Measurements from ENCODE around the gene PPP6R1. TPM values are rescaled to one million over a fixed set of nuclear protein-coding genes. Genes with fewer than 3 reads are reported as not detected.
A peak's percentile ranks its signal among the peaks of the same experiment; 100 is the strongest.
"Not testable (repeated sequence)": the region's sequence is repeated elsewhere in the genome, so short reads cannot be mapped to it uniquely, and the experiment has no call there.

The PPP6R1 gene
- total RNA-seq, 8 experiments from 2014 or later = 18.3 to 77.0 (median 26.7) TPM

GRCh38 chr19:55209693-55210472, 48.9 kb downstream of the PPP6R1 start:
- Histone ChIP-seq H3K4me3 (no peak overlapping the region), H3K27ac (peak overlapping the region in 1 of 2 donors; percentile 67), H3K4me1 (replicated peaks in 1 of 2) (peaks cover 21 to 27% of the 10 kb centered on the region in 2 donors)
- in situ Hi-C loops (cut with MboI; ENCODE audit: low pct_unique_long_range_greater_than_20kb in 2 of 9, low sequenced_read_pairs in 9 of 9, unreplicated experiment in 9 of 9) = no loop called here
- ATAC-seq (replicated peaks in 6 of 8) = peak; percentile 47 to 76 (median 68)
- WGBS, 10 experiments = 0 to 60% (median 31%) methylated on average over 2 to 5 of the region's 17 CpGs; no CpG with 5 or more reads in 2 of the 10 experiments

- Histone ChIP-seq H3K4me1 (replicated peaks in 1 of 2) (peaks cover 21 to 27% of the 10 kb centered on the region in 2 donors), H3K27ac (peak within 1 kb of the TSS in 1 of 2 donors; percentile 67), H3K4me3 (no peak within 1 kb of the TSS)
- 60% methylated on average over 1 of the region's 18 CpGs; no CpG with 5 or more reads in 9 of the 10 experiments for WGBS, 10 experiments
- in situ Hi-C loops (cut with MboI; ENCODE audit: low pct_unique_long_range_greater_than_20kb in 2 of 9, low sequenced_read_pairs in 9 of 9, unreplicated experiment in 9 of 9) = no loop called here
- peak in 3 of 8 experiments; percentile 2 to 6 (median 5) for ATAC-seq (replicated peaks in 6 of 8)
These were observed 49.7 kb downstream of the PPP6R1 start, which contains the start of gene PTPRH for GRCh38 chr19:55208880-55209692. Gene PTPRH (minus strand): TSS chr19:55209501. CDS start chr19:55209433, 68 bp downstream.

DNA sequence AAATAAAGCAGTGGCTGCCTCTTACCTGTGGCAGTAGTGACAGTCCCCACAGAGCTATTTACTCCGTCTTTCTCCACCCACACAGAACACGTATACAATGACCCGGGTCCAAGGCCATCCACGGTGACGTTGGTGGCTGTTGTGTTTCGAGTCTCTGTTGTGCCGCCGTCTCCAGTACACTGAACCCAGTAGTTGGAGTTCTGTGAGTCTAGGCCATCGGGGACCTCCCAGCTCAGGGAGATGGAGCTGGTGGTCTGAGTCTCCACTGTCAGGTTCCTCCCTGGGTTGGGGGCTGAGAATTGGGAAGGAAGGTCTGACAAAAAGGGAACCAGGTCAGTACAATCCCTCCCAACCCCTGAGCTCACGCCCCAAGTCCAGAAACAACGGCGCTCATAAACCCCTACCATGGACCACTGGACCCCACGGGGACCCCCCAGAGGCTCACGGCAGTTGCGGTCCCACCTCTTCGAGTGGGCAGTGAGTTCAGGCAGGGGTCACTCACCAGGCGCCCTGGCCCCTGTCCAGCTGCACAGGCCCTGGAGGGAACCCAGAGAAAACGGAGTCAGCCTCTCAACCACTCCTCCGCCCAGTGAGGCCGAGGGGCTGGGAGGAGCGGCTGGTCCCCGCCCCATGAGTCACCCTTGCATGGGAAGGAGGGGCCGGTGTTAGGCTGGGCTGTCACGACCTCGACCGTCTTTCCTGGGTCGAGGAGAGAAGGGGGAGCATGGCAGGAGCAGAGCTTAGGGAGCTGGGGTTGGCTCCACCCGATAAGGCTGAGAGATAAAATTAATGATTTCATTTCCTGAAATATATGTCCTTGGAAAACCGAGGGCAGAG, 51.9 kb downstream of the PPP6R1 start:
- Histone ChIP-seq H3K4me3 (peak overlapping the region in 4 of 5 donors; percentile 11 to 46 (median 26)), H3K27ac (peak overlapping the region in 1 of 2 donors; percentile 46), H3K4me1 (replicated peaks in 1 of 2) (peaks cover 18 to 22% of the 10 kb centered on the region in 2 donors)
- in situ Hi-C loops (cut with MboI; ENCODE audit: low pct_unique_long_range_greater_than_20kb in 2 of 9, low sequenced_read_pairs in 9 of 9, unreplicated experiment in 9 of 9) = no loop called here
- WGBS, 10 experiments = 0 to 70% (median 44%) methylated on average over 1 to 17 of the region's 29 CpGs; no CpG with 5 or more reads in 2 of the 10 experiments
- ATAC-seq (replicated peaks in 6 of 8) = peak; percentile 74 to 95 (median 94)

GRCh38 chr19:55202199-55202598, 56.6 kb downstream of the PPP6R1 start:
- ATAC-seq (replicated peaks in 6 of 8); H3K4me3 ChIP-seq; in situ Hi-C loops (cut with MboI; ENCODE audit: low pct_unique_long_range_greater_than_20kb in 2 of 9, low sequenced_read_pairs in 9 of 9, unreplicated experiment in 9 of 9); H3K27ac ChIP-seq; H3K4me1 ChIP-seq (replicated peaks in 1 of 2): not testable (repeated sequence)
- 10 to 80% methylated on average over 2 of the region's 10 CpGs; no CpG with 5 or more reads in 8 of the 10 experiments for WGBS, 10 experiments

DNA sequence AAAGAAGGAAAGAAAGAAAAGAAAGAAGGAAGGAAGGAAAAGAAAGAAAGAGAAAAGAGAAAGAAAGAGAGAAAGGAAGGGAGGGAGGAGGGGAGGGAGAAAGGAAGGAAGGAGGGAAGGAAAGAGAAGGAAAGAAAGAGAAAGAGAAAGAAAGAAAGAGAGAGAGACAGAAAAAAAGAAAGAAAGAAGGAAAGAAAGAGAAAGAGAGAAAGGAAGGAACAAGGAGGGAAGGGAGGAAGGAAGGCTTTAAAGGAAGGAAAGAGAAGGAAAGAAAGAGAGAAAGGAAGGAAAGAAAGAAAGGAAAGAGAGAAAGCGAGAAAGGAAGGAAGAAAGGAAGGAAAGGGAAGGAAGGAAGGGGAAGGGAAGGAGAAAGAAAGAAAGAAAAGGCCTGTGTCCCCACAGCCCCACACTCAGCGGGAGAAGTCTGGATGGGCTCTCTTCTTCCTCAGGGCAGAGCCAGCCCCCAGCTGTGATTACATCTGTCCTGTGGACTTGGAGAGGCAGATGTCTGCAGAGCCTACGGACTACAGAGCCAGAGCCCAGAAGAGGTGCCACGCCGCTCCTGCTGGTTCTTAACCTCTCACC, 59.1 kb downstream of the PPP6R1 start:
- in situ Hi-C loops (cut with MboI; ENCODE audit: low pct_unique_long_range_greater_than_20kb in 2 of 9, low sequenced_read_pairs in 9 of 9, unreplicated experiment in 9 of 9) = no loop called here
- no peak for ATAC-seq (replicated peaks in 6 of 8)
- H3K4me1 ChIP-seq (replicated peaks in 1 of 2) = no peaks in the 10 kb centered on the region
- H3K4me3 ChIP-seq = no peak overlapping the region
- WGBS, 10 experiments = 42 to 94% (median 63%) methylated on average over 1 to 5 of the region's 5 CpGs; no CpG with 5 or more reads in 1 of the 10 experiments
- H3K27ac ChIP-seq = no peak overlapping the region

DNA sequence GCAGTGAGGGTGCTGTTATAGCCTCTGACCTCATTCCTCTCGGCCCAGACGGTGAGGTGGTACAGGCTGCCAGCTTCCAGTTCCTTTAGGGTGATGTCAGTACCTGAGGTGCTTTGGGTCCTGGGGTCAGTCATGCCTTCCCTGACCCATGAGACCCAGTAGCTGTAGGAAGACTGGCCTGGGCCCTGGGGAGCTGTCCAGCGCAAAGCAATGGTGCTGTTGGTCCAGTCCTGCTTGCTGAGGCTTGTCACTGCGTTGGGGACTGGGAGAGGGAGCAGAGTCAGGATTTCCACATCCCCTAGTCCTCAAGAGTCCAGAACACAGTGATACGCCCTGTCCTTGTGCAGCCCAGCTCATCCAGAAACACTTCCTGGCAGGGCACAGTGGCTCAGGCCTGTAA, 60.2 kb downstream of the PPP6R1 start:
- no peak overlapping the region for H3K27ac ChIP-seq
- ATAC-seq (replicated peaks in 6 of 8) = peak in 1 of 8 experiments; percentile 28
- WGBS, 10 experiments = 20 to 100% (median 61%) methylated on average over 1 to 5 of the region's 5 CpGs; no CpG with 5 or more reads in 5 of the 10 experiments
- no peak overlapping the region for H3K4me3 ChIP-seq
- H3K4me1 ChIP-seq (replicated peaks in 1 of 2) = no peaks in the 10 kb centered on the region
- in situ Hi-C loops (cut with MboI; ENCODE audit: low pct_unique_long_range_greater_than_20kb in 2 of 9, low sequenced_read_pairs in 9 of 9, unreplicated experiment in 9 of 9) = no loop called here

- in situ Hi-C loops (cut with MboI; ENCODE audit: low pct_unique_long_range_greater_than_20kb in 2 of 9, low sequenced_read_pairs in 9 of 9, unreplicated experiment in 9 of 9) = no loop called here
- Histone ChIP-seq H3K27ac (no peak overlapping the region), H3K4me1 (replicated peaks in 1 of 2) (no peaks in the 10 kb centered on the region), H3K4me3 (no peak overlapping the region)
- peak in 1 of 8 experiments; percentile 40 for ATAC-seq (replicated peaks in 6 of 8)
- 33 to 80% (median 50%) methylated on average over 1 to 3 of the region's 4 CpGs; no CpG with 5 or more reads in 2 of the 10 experiments for WGBS, 10 experiments
These were observed 61.3 kb downstream of the PPP6R1 start for GRCh38 chr19:55197528-55197927.

DNA sequence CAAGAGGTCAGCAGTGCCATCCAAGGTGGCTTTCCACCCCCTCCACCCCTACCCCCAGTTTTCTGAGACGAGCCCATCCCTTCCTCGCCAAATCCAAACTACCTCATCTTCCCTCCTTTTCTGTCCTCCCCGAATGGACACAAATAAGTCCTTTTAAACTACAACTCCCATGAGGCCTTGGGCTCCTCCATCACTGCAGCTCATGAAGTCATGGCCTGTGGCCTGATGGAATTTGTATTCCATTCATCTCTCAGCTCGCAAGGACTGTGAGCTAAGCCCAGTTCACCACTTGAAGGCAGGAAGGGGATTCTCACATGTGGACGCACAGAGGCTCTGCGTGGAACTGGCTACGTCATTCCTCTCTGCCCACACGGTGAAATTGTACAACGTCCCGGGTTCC, 62.0 kb downstream of the PPP6R1 start:
- ATAC-seq (replicated peaks in 6 of 8) = peak in 1 of 8 experiments; percentile 54
- in situ Hi-C loops (cut with MboI; ENCODE audit: low pct_unique_long_range_greater_than_20kb in 2 of 9, low sequenced_read_pairs in 9 of 9, unreplicated experiment in 9 of 9) = no loop called here
- Histone ChIP-seq H3K27ac (no peak overlapping the region), H3K4me3 (no peak overlapping the region), H3K4me1 (replicated peaks in 1 of 2) (no peaks in the 10 kb centered on the region)
- 60 to 100% (median 82%) methylated on average over 2 to 5 of the region's 10 CpGs; no CpG with 5 or more reads in 6 of the 10 experiments for WGBS, 10 experiments

- no peaks in the 10 kb centered on the region for H3K4me1 ChIP-seq (replicated peaks in 1 of 2)
- in situ Hi-C loops (cut with MboI; ENCODE audit: low pct_unique_long_range_greater_than_20kb in 2 of 9, low sequenced_read_pairs in 9 of 9, unreplicated experiment in 9 of 9) = no loop called here
- no peak for ATAC-seq (replicated peaks in 6 of 8)
- H3K27ac ChIP-seq = no peak overlapping the region
- no peak overlapping the region for H3K4me3 ChIP-seq
- WGBS, 10 experiments = 50 to 90% (median 68%) methylated on average over 2 to 9 of the region's 12 CpGs; no CpG with 5 or more reads in 4 of the 10 experiments
These were observed 65.3 kb downstream of the PPP6R1 start for GRCh38 chr19:55193481-55193880.

DNA sequence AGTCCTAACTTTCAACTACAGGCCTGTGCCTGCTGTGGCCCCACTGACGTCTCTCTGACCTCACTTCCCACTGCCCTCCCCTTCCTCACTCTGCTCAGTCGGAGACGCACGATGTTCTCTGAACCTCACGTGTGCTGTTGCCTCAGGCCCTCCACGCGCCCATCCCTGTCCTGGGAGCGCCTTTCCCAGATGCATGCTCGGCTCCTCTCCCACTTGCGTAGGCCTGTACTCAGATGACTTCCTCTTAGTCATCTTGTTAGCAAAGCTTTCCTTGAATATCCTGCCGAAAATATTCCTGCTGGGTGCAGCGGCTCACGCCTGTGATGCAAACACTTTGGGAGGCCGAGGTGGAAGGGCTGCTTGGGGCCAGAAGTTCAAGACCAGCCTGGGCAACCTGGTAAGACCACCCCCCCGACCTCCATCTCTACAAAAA, 69.4 kb downstream of the PPP6R1 start:
- 0 to 90% (median 40%) methylated on average over 2 to 8 of the region's 15 CpGs; no CpG with 5 or more reads in 3 of the 10 experiments for WGBS, 10 experiments
- peak in 6 of 8 experiments; percentile 37 to 99 (median 82) for ATAC-seq (replicated peaks in 6 of 8)
- H3K27ac ChIP-seq = no peak overlapping the region
- in situ Hi-C loops (cut with MboI; ENCODE audit: low pct_unique_long_range_greater_than_20kb in 2 of 9, low sequenced_read_pairs in 9 of 9, unreplicated experiment in 9 of 9) = no loop called here
- no peaks in the 10 kb centered on the region for H3K4me1 ChIP-seq (replicated peaks in 1 of 2)
- H3K4me3 ChIP-seq = no peak overlapping the region

DNA sequence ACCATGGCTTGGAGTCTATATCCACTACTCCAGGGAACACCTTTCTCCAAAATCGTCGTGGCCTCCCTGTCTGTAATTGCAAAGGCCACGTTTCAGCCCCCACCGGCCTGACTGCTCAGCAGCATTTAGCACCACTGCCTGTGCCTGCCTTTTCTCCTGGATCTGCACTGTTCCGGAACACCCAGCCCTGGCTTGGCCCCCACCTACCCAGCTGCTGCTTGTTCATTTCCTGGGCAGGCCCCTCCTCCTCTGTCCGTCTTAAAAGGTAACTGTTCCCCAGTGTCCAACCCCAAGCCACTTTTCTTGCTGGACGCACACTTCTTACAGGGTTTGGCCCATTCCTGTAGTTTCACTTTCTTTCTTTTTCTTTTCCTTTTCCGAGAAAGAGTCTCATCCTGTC, 70.2 kb downstream of the PPP6R1 start:
- in situ Hi-C loops (cut with MboI; ENCODE audit: low pct_unique_long_range_greater_than_20kb in 2 of 9, low sequenced_read_pairs in 9 of 9, unreplicated experiment in 9 of 9) = no loop called here
- 19 to 93% (median 60%) methylated on average over 2 to 5 of the region's 8 CpGs; no CpG with 5 or more reads in 4 of the 10 experiments for WGBS, 10 experiments
- Histone ChIP-seq H3K4me1 (replicated peaks in 1 of 2) (peaks cover 0 to 2% of the 10 kb centered on the region in 2 donors), H3K27ac (no peak overlapping the region), H3K4me3 (no peak overlapping the region)
- peak in 2 of 8 experiments; percentile 9 to 11 for ATAC-seq (replicated peaks in 6 of 8)

- H3K4me1 ChIP-seq (replicated peaks in 1 of 2) = peaks cover 0 to 6% of the 10 kb centered on the region in 2 donors
- WGBS, 10 experiments = 51% methylated on average over 8 of the region's 12 CpGs; no CpG with 5 or more reads in 9 of the 10 experiments
- in situ Hi-C loops (cut with MboI; ENCODE audit: low pct_unique_long_range_greater_than_20kb in 2 of 9, low sequenced_read_pairs in 9 of 9, unreplicated experiment in 9 of 9) = no loop called here
- ATAC-seq (replicated peaks in 6 of 8) = no peak
- H3K27ac ChIP-seq = no peak overlapping the region
- H3K4me3 ChIP-seq = no peak overlapping the region
These were observed 72.7 kb downstream of the PPP6R1 start for GRCh38 chr19:55186080-55186479.
